HG03139 (cell line): ENCODE measurements around the gene TMEM234.

Experiments used
- ATAC-seq: cut with Tn5 transposase; IDR thresholded peaks from one replicate; pipeline ENCODE4 v1.9.1; 2021; ENCODE audit not compliant: unreplicated experiment

The TMEM234 gene

GRCh38 chr1:32201011-32201855 lies 20.9 kb downstream of the TMEM234 start:
- ATAC-seq = no peak

GRCh38 chr1:32200226-32201010 lies 21.7 kb downstream of the TMEM234 start, which contains the start of gene CCDC28B:
TSS of gene CCDC28B (plus strand) at chr1:32200595. CDS start at chr1:32201936, 1,341 bp downstream.
- no peak for ATAC-seq

- ATAC-seq = no peak
These were observed 22.5 kb downstream of the TMEM234 start for GRCh38 chr1:32199717-32200072.

- ATAC-seq = no peak
These were observed 23.0 kb downstream of the TMEM234 start for GRCh38 chr1:32199043-32199716.

GRCh38 chr1:32198237-32199042 lies 23.7 kb downstream of the TMEM234 start:
- ATAC-seq = no peak

- no peak for ATAC-seq
These were observed 24.3 kb downstream of the TMEM234 start for GRCh38 chr1:32197837-32198236.

GRCh38 chr1:32197074-32197473 lies 25.1 kb downstream of the TMEM234 start:
- ATAC-seq = no peak

GRCh38 chr1:32195972-32196823 lies 26.0 kb downstream of the TMEM234 start:
- no peak for ATAC-seq

- no peak for ATAC-seq
These were observed 26.6 kb downstream of the TMEM234 start for GRCh38 chr1:32195531-32195930.

GRCh38 chr1:32194984-32195383 lies 27.2 kb downstream of the TMEM234 start:
- no peak for ATAC-seq

GRCh38 chr1:32192220-32192948 lies 29.8 kb downstream of the TMEM234 start:
- ATAC-seq = no peak

GRCh38 chr1:32187850-32188249 lies 34.3 kb downstream of the TMEM234 start:
- no peak for ATAC-seq

- no peak for ATAC-seq
These were observed 35.7 kb downstream of the TMEM234 start for GRCh38 chr1:32186491-32186890.

- no peak for ATAC-seq
These were observed 36.1 kb downstream of the TMEM234 start for GRCh38 chr1:32186077-32186476.

GRCh38 chr1:32184650-32185049 lies 37.5 kb downstream of the TMEM234 start:
- ATAC-seq = no peak

- ATAC-seq = no peak
These were observed 40.1 kb downstream of the TMEM234 start for GRCh38 chr1:32182060-32182459.

GRCh38 chr1:32181563-32181962 lies 40.6 kb downstream of the TMEM234 start:
- ATAC-seq = no peak

GRCh38 chr1:32181065-32181464 lies 41.1 kb downstream of the TMEM234 start:
- no peak for ATAC-seq
